ENCODE results near the gene ATP5PO. TPM values are rescaled to one million over a fixed set of nuclear protein-coding genes. Genes with fewer than 3 reads are reported as not detected.

ATP5PO gene
- total RNA-seq, 1 experiment from 2014 or later = 232 TPM

DNA sequence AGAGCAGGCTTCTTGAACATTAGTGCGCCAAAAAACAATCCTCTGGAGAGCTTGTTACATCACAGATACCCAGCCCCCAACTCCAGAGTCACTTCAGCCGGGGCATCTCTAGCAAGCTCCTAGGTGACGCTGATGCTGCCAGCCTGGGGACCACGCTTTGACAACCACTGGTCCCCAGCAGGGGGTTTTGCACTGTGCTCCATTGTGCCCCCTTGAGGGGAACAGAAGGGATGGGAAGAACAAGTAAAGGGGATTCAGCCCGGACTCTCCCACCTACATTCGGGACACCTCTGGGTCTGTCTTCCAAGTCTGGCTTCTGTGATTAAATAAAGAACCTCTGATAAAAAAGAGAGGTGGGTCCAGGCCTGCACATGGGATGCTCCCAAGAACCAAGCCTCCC is 60.4 kb downstream of the ATP5PO start:
- H3K27me3 Mint-ChIP-seq (ENCODE audit: insufficient read depth, unreplicated experiment) = no peaks in the 10 kb centered on the region
- Histone ChIP-seq H3K27me3 (replicated peaks; ENCODE audit: control insufficient read depth, insufficient read depth, low read length) (no peaks in the 10 kb centered on the region), H3K4me3 (ENCODE audit: low read depth, low read length) (no peak overlapping the region), H3K9me3 (no peaks in the 10 kb centered on the region), H3K4me1 (0 out of 2 replicates have a peak, but pooled peaks cover 9% of the 10 kb centered on the region), H3K36me3 (ENCODE audit: control insufficient read depth, insufficient read depth, low read length) (no peaks in the 10 kb centered on the region)
- POLR2A ChIA-PET = no interaction called here
- no peak for DNase-seq
- TF ChIP-seq, protein P1, sequence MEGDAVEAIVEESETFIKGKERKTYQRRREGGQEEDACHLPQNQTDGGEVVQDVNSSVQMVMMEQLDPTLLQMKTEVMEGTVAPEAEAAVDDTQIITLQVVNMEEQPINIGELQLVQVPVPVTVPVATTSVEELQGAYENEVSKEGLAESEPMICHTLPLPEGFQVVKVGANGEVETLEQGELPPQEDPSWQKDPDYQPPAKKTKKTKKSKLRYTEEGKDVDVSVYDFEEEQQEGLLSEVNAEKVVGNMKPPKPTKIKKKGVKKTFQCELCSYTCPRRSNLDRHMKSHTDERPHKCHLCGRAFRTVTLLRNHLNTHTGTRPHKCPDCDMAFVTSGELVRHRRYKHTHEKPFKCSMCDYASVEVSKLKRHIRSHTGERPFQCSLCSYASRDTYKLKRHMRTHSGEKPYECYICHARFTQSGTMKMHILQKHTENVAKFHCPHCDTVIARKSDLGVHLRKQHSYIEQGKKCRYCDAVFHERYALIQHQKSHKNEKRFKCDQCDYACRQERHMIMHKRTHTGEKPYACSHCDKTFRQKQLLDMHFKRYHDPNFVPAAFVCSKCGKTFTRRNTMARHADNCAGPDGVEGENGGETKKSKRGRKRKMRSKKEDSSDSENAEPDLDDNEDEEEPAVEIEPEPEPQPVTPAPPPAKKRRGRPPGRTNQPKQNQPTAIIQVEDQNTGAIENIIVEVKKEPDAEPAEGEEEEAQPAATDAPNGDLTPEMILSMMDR (IDR thresholded peaks at IDR 0.05; ENCODE audit: insufficient read depth in 1 of 2, low read depth in 1 of 2, low read length in 1 of 2, severe bottlenecking in 1 of 2, unreplicated experiment in 1 of 2) = peak in 1 of 2 experiments; percentile 19
- H3K9me3 Mint-ChIP-seq (ENCODE audit: unreplicated experiment) = no peaks in the 10 kb centered on the region
- H3K36me3 Mint-ChIP-seq (ENCODE audit: insufficient read depth, unreplicated experiment) = no peaks in the 10 kb centered on the region
- no peak overlapping the region for H3K27ac Mint-ChIP-seq (ENCODE audit: unreplicated experiment)
- CTCF ChIA-PET = no interaction called here
- intact Hi-C loops (cut with micrococcal nuclease; ENCODE audit: unreplicated experiment) = no loop called here
- H3K4me1 Mint-ChIP-seq (ENCODE audit: low read depth, unreplicated experiment) = no peaks in the 10 kb centered on the region
- H3K4me3 Mint-ChIP-seq (ENCODE audit: unreplicated experiment) = no peak overlapping the region
- no TSS peak for BruUV-seq (replicated peaks)

DNA sequence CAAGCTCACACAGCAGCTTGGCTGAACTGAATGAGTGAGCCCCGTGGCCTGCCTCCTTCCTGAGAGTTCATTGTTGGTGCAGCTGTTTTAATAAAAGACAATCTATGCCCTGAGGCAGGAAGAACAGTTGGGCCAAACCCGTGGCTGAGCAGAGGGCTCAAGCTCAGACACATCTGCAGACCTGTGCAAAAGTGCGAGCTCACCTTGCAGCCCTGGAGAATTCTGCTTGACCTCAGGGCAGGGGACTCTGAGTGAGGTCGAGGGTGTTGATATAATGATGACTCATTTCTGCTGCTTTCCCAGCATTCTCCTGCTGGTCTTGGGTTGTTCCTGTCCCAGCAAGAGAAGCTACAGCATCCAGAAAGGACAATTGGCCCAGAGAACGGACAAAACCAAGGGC is 61.0 kb downstream of the ATP5PO start:
- CTCF ChIA-PET = no interaction called here
- TF ChIP-seq, protein P1 (IDR thresholded peaks at IDR 0.05; ENCODE audit: insufficient read depth in 1 of 2, low read depth in 1 of 2, low read length in 1 of 2, severe bottlenecking in 1 of 2, unreplicated experiment in 1 of 2) = no peak
- H3K4me1 ChIP-seq = 0 out of 2 replicates have a peak, but pooled peaks cover 9% of the 10 kb centered on the region
- no peak for DNase-seq
- H3K36me3 ChIP-seq (ENCODE audit: control insufficient read depth, insufficient read depth, low read length) = no peaks in the 10 kb centered on the region
- no peaks in the 10 kb centered on the region for H3K9me3 Mint-ChIP-seq (ENCODE audit: unreplicated experiment)
- POLR2A ChIA-PET = interaction anchor here (0.5 kb wide), 1 partner anchor 106 kb away, joined by 4 read pairs; no protein-coding TSS in a partner anchor
- no peak overlapping the region for H3K4me3 Mint-ChIP-seq (ENCODE audit: unreplicated experiment)
- H3K4me1 Mint-ChIP-seq (ENCODE audit: low read depth, unreplicated experiment) = no peaks in the 10 kb centered on the region
- BruUV-seq (replicated peaks) = no TSS peak
- H3K9me3 ChIP-seq = no peaks in the 10 kb centered on the region
- H3K27ac Mint-ChIP-seq (ENCODE audit: unreplicated experiment) = no peak overlapping the region
- no peaks in the 10 kb centered on the region for H3K36me3 Mint-ChIP-seq (ENCODE audit: insufficient read depth, unreplicated experiment)
- no peaks in the 10 kb centered on the region for H3K27me3 Mint-ChIP-seq (ENCODE audit: insufficient read depth, unreplicated experiment)
- intact Hi-C loops (cut with micrococcal nuclease; ENCODE audit: unreplicated experiment) = no loop called here
- H3K4me3 ChIP-seq (ENCODE audit: low read depth, low read length) = no peak overlapping the region
- H3K27me3 ChIP-seq (replicated peaks; ENCODE audit: control insufficient read depth, insufficient read depth, low read length) = no peaks in the 10 kb centered on the region

Other genes with a start within 250 kb of the ATP5PO start
- gene MRPS6, start 157.8 kb upstream of the ATP5PO start, total RNA-seq (2022) = 102 and 104 TPM in 2 replicates
- gene SLC5A3, start 157.8 kb upstream of the ATP5PO start, total RNA-seq (2022) = 19.1 and 19.8 TPM in 2 replicates

Data from Caco-2 (cell line).